Body of pancreas (tissue), 4 donors: ENCODE results near the gene CFAP52. TPM values are rescaled to one million over a fixed set of nuclear protein-coding genes. Genes with fewer than 3 reads are reported as not detected.

Experiments used
- ATAC-seq: fragments of 150-250 bp; one replicate; pipeline ENCODE4 v1.9.1; 2016
- DNase-seq, 4 donors: peaks; one replicate each; pipeline ENCODE4 v3.0.0-alpha.2; 2019
- H3K27ac ChIP-seq, 4 donors: fragments of 200-600 bp; sonication (generic); 1 replicate in 3 of 4; 2 replicates in 1 of 4; pipeline versions ENCODE4 v1.5.1 to v1.6.1; 2016 to 2019; ENCODE audit warnings: mild to moderate bottlenecking in 1 of 4, mixed read lengths in 1 of 4, moderate library complexity in 1 of 4
- H3K27me3 ChIP-seq, 2 donors: fragments of 200-600 bp; sonication (generic); one replicate each; pipeline ENCODE4 v1.6.0; 2016; ENCODE audit warnings: mild to moderate bottlenecking in 1 of 2
- H3K36me3 ChIP-seq, 2 donors: fragments of 200-600 bp; sonication (generic); replicated peaks in 1 of 2; 2 replicates each; pipeline ENCODE4 v1.5.1; 2016; ENCODE audit warnings: low read depth in 2 of 2; ENCODE audit not compliant: insufficient read depth in 1 of 2
- H3K4me1 ChIP-seq: fragments of 200-600 bp; sonication (generic); one replicate; pipeline ENCODE4 v1.6.0; 2016
- H3K4me3 ChIP-seq, 2 donors: fragments of 200-600 bp; sonication (generic); 1 replicate in 1 of 2; 2 replicates in 1 of 2; pipeline ENCODE4 v1.5.1; 2016 to 2019
- H3K9me3 ChIP-seq, 3 donors: fragments of 200-600 bp; sonication (generic); 1 replicate in 2 of 3; 2 replicates in 1 of 3; pipeline ENCODE4 v1.5.1; 2016
- CTCF ChIP-seq, 7 experiments: fragments of 450-650 bp in 4 of 7; fragments of 200-600 bp in 3 of 7; sonication (generic) in 3 of 7; IDR thresholded peaks; one replicate each; pipeline ENCODE4 v1.5.1; 2016 to 2019; ENCODE audit warnings: antibody characterized with exemption in 7 of 7
- POLR2A ChIP-seq, 3 donors: fragments of 450-650 bp; IDR thresholded peaks; one replicate each; pipeline ENCODE4 v1.6.1; 2016; ENCODE audit warnings: antibody characterized with exemption in 3 of 3, mild to moderate bottlenecking in 2 of 3
- WGBS, 2 donors: methylation state at CpG; one replicate each; pipeline ENCODE4 v1.1.5; 2017; 5-methylcytosine and 5-hydroxymethylcytosine counted together
- intact Hi-C: fragments of 100-400 bp; cut with DNase I; formaldehyde crosslinking; loops from one replicate; pipeline ENCODE4 v1.15.1; 2023
- total RNA-seq, 2 donors: library from RNA; depleted of rRNA; stranded (reverse); fragments of >200 nt; gene quantifications; one replicate each; pipeline ENCODE4 v1.1.0, GENCODE V29; 2016

Gene CFAP52
- total RNA-seq, 2 donors from 2014 or later: not detected

- DNase-seq (no peak), ATAC-seq (no peak)
- no peak overlapping the region for H3K4me3 ChIP-seq
- no peak for TF ChIP-seq CTCF (IDR thresholded peaks at IDR 0.05)
- TF ChIP-seq POLR2A (IDR thresholded peaks at IDR 0.05): no peak
- intact Hi-C loops: no loop called here
- H3K27ac ChIP-seq: no peak overlapping the region
- peaks cover 0 to 9% of the 10 kb centered on the region in 2 donors for H3K36me3 ChIP-seq
- no peaks in the 10 kb centered on the region for H3K4me1 ChIP-seq
- H3K27me3 ChIP-seq: no peaks in the 10 kb centered on the region
- H3K9me3 ChIP-seq: no peaks in the 10 kb centered on the region
These were observed 8.4 kb upstream of the CFAP52 start for GRCh38 chr17:9568004-9568403.

GRCh38 chr17:9568957-9569588 is 7.4 kb upstream of the CFAP52 start:
- 83 to 88% methylated on average over 11 of the region's 11 CpGs for WGBS, 2 donors
- Histone ChIP-seq H3K9me3 (no peaks in the 10 kb centered on the region), H3K36me3 (peaks cover 0 to 9% of the 10 kb centered on the region in 2 donors), H3K4me1 (no peaks in the 10 kb centered on the region), H3K27ac (no peak overlapping the region), H3K4me3 (no peak overlapping the region), H3K27me3 (no peaks in the 10 kb centered on the region)
- intact Hi-C loops: no loop called here
- ATAC-seq (no peak), DNase-seq (no peak)
- TF ChIP-seq POLR2A (IDR thresholded peaks at IDR 0.05): no peak
- no peak for TF ChIP-seq CTCF (IDR thresholded peaks at IDR 0.05)

GRCh38 chr17:9571201-9571600 is 5.2 kb upstream of the CFAP52 start:
- WGBS, 2 donors: 94 to 98% methylated on average over 9 of the region's 10 CpGs
- no peak for TF ChIP-seq CTCF (IDR thresholded peaks at IDR 0.05)
- Histone ChIP-seq H3K4me1 (peaks cover 13% of the 10 kb centered on the region), H3K9me3 (no peaks in the 10 kb centered on the region), H3K27ac (no peak overlapping the region), H3K27me3 (no peaks in the 10 kb centered on the region), H3K4me3 (no peak overlapping the region), H3K36me3 (peaks cover 0 to 9% of the 10 kb centered on the region in 2 donors)
- DNase-seq: no peak
- intact Hi-C loops: no loop called here
- ATAC-seq: no peak

- no peaks in the 10 kb centered on the region for H3K9me3 ChIP-seq
- ATAC-seq (peak; percentile 89), DNase-seq (peak; percentile 88 to 95 (median 90))
- TF ChIP-seq CTCF (IDR thresholded peaks at IDR 0.05) (peak in 1 of 7 experiments; percentile 13), POLR2A (IDR thresholded peaks at IDR 0.05) (peak in 2 of 3 donors; percentile 60 to 67)
- H3K4me1 ChIP-seq: peaks cover 25% of the 10 kb centered on the region
- no peaks in the 10 kb centered on the region for H3K36me3 ChIP-seq
- peak within 1 kb of the TSS; percentile 41 to 99 for H3K4me3 ChIP-seq
- intact Hi-C loops: no loop called here
- H3K27me3 ChIP-seq: no peaks in the 10 kb centered on the region
- WGBS, 2 donors: 1 to 2% methylated on average over 11 to 42 of the region's 42 CpGs
- H3K27ac ChIP-seq: peak within 1 kb of the TSS in 3 of 4 donors; percentile 44 to 76 (median 48)
These were observed 901 bp upstream of the CFAP52 start, which contains the start of gene STX8 for GRCh38 chr17:9575381-9576101. Gene STX8, minus strand, starts transcription at chr17:9575820. Its CDS starts 12 bp downstream, at chr17:9575808.
